Skin of body (tissue), 1 donor: ENCODE results near the gene SEC62. TPM values are rescaled to one million over a fixed set of nuclear protein-coding genes. Genes with fewer than 3 reads are reported as not detected.

Source experiments
- total RNA-seq: library from RNA; depleted of rRNA; stranded (reverse); fragments of >200 nt; gene quantifications from one replicate; pipeline ENCODE4 v1.2.3, GENCODE V29; 2014

Gene SEC62
- total RNA-seq, 1 donor from 2014 or later = 52.8 TPM

Other genes with a start within 250 kb of the SEC62 start
- gene TERC, start 201.7 kb upstream of the SEC62 start, total RNA-seq = 69.1 TPM
- 1.7 TPM for gene ACTRT3, start 197.2 kb upstream of the SEC62 start, total RNA-seq
- 34.0 TPM for gene MYNN, start 193.4 kb upstream of the SEC62 start, total RNA-seq
- gene LRRIQ4, start 153.9 kb upstream of the SEC62 start, total RNA-seq = not detected
- gene LRRC34, start 153.9 kb upstream of the SEC62 start, total RNA-seq = 2.7 TPM
- gene LRRC31, start 96.9 kb upstream of the SEC62 start, total RNA-seq = not detected
- not detected for gene SAMD7, start 55.2 kb upstream of the SEC62 start, total RNA-seq
- 4.6 TPM for gene GPR160, start 71.2 kb downstream of the SEC62 start, total RNA-seq
- 48.7 TPM for gene PHC3, start 214.9 kb downstream of the SEC62 start, total RNA-seq